ENCODE data around the gene ADO.
A peak's percentile ranks its signal among the peaks of the same experiment; 100 is the strongest.

Gene ADO

DNA sequence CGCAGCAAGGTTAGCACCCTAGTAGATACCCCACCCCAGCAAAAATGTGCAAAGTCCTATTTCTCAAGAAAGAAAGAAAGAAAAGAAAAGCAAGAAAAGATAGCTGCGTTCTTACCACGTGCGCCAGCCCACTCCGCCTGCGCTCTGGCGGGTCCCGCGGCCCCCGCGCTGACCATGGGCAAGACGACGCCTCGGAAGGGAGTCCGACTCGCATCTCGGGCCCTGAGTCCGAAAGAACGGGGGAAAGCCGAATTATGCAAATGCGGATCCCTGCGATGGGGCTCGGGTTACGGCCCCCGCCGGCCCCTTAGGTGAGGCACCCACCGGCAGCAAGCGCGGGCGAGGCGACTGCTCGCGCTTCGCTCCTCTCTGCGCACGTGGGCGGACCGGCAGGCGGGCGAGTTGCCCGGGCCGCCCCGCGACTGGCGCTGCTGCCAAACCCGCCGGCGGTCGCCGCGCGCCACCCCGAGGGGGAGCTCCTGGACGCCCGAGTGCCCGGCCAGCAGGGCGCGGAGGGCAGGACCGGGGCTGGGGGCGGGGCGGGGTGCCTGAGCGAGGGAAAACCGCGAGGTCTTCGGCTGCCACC lies 14.0 kb downstream of the ADO start:
- peak in 1 of 2 experiments; percentile 56 for DNase-seq

GRCh38 chr10:62819141-62819920 lies 14.8 kb downstream of the ADO start:
- DNase-seq: peak in 1 of 2 experiments; percentile 5

DNA sequence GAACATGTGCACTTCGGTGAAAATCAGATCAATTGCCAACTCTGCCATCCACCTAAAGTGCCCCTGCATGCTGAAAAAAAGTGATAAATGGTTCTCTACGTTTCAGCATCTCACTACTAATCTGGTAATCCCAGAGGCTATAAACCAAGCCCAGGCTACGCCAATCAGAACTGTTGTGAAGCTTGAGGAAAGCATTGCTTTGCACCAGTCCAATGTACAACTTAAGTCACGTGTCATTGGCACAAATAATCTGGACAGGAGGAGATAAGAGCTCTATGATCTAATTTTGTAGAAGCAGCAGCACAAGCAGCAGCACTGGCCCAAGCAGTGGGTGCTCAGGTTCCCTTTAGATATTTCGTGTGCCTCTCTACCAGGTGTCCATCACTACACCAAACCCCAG lies 16.1 kb downstream of the ADO start:
- DNase-seq: no peak

GRCh38 chr10:62826273-62826672 lies 21.8 kb downstream of the ADO start:
- no peak for DNase-seq

- no peak for DNase-seq
Observed at GRCh38 chr10:62829622-62830021, 25.1 kb downstream of the ADO start.

DNA sequence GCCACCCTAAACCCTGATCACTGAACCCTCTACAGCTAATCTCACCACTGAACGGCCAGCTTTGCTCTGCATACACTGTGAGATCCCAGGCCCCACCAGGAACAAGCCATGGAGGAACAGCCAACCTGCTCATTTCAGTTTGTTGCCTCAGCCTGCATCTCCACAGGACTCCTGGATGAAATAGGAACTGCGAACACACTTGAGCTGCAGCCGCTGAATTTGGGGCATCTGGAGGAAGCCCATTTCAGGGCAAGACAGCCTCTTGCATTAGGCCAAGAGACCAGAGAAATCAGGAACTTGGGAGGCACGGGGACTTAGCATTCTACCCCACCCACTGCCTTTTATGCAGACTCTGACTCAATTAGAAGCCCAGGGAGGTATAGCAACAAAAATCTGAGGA lies 26.2 kb downstream of the ADO start:
- no peak for DNase-seq

DNA sequence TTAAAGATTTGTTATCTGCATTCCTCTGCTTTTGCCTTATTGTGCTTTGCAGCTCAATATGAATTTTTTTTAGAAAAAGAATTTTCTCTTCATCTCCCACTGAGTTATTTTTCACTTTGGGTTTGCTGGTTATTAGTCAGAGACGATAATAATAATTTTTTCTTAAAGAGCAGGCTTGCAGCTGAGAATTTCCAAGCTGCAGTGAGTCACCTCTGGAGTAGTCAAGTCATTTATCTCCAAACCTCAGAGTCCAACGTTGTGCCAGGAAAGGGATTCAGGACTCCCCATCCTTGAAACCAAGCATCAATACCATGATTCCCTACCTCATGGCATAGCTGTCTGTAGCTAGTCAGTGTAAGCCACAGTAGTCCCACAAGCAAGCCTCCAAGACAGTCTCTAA lies 26.8 kb downstream of the ADO start:
- DNase-seq: no peak

DNA sequence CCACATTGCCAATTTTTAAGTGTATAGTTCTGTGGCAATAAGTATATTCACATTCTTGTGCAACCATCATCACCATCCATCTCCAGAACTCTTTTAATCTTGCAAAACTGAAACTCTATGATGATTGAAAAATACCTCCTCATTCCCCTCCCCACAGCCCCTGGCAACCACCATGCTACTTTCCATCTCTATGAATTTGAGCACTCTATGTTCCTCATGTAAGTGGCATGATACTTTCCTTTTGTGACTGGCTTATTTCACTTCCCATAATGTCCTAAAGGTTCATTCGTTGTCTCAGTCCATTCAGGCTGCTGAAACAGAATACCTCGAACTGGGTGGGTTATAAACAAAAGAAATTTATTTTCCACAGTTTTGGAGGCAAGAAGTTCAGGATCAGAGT lies 35.1 kb downstream of the ADO start:
- no peak for DNase-seq

DNA sequence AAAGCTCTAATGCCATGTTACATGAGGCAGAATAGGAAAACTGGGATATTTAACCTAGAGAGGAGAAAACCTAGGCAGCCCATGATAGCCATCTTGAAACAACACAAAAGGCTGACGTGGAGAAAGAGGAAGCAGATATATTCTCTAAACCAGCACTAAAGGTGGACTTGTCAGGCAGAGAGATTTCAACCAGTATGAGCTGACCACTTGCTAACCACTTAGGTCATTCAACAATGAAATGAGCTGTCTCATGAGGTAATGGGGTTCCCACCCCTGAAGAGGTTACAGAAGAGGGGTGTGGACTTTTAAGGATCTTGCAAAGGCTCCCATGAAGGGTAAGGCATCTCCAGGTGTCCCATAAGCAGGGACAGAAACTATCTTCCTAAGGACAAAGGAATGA lies 38.5 kb downstream of the ADO start:
- DNase-seq: no peak

GRCh38 chr10:62843600-62843999 lies 39.1 kb downstream of the ADO start:
- DNase-seq: peak in 1 of 2 experiments; percentile 3

DNA sequence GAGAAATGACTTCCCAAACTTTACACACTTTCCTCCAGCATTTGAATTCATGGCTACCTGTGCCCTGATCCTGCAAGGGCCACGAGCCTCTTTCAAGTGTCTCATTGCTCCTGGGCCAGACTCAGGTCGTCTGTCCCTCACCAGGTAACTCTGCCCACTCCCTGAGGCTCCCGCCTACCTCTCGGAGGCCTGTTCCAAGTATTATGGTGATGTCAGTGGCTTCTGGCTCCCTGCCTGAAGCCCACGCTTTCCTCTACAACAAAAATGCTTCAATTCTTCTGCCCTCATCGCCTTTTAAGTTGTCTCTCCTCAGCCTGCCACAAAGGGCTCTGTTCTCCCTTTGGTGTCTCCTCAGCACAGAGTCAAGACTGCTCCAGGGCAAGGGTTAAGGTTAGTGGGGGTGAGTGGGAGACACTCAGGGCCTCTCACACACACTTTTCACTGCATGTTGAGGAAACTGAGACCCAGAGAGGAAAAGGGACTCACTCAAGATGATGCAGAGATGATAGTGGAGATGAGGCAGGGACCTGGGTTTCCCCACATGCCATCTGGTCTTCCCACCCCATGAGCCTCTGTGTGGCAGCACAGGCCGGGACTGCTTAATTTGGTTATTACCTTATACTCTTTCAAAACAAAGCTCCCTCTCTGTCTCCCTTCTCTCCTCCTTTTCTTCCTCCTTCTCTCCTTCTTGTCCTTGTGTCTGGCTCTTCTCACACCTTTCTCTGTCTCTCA lies 39.9 kb downstream of the ADO start:
- DNase-seq: no peak

- no peak for DNase-seq
Observed at GRCh38 chr10:62847433-62847832, 42.9 kb downstream of the ADO start.

- DNase-seq: no peak
Observed at GRCh38 chr10:62850646-62851045, 46.1 kb downstream of the ADO start.

DNA sequence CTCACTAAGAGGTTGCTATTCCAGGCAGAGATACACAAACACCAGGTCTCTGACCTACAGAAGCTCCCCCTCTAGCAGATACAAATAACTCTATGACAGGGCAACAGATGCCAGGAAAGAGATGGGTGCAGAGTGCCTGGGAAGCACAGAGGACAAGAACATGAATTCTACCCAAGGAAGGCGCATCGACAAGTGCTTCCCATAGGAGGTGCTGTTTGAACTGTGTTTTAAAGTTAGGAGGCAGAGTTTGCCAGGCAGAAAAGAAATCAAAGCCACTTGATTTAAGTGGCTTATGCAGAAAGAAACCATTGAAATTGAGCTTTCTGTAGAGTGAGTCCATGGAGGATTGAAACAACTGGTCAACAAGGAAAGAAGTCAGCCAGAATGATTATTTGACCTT lies 46.9 kb downstream of the ADO start:
- DNase-seq: peak in 1 of 2 experiments; percentile 27

DNA sequence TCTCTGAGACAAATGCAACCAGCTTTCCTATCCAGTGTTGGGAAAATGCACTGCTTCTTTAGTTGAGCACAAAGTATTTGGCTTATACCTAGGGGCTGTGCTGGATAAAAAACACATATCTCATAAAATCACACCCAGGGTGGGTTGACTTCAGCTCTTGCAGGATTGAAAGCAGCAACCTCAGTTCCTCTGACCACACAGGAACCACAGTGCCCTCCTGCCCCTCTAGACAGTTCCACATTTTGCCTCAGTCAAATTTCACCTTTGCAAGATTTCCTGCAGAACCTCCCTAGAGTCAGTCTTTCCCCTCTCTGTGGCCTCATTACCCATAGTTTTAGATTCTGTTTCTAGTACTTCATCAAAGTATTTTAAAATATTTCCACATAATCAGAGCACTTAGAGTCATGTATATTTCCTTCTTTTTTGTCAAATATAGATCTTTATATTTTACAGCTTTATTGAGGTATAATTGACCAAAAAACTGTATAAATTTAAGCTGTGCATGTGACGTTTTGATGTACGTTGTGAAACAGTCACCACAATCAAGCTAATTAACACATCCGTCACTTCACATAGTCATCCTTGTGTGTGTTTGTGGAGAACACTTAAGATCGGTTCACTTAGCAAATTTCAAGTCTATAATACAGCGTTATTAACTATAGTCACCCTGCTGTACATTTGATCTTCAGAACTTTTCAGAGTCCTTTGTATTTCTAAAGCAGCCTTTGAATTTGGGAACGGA lies 48.6 kb downstream of the ADO start:
- no peak for DNase-seq

DNA sequence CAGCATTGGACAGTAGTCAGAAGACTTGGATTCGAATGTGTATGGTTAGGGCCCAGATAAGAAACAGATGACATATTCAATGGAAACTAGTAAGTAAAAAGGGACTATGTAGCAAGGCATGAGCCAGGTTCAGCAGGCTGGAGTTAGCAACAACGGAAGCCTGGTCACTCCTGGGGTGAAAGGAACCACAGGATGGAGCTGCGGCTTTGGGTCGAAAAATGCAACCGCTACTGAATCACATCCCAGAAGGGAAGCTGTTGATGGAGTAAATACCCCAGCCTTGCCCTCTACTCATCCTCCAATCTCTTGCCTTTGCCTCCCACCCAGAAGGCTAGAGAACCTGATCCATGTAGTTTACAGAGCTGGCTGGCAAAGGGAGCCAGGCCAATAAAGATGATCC lies 49.2 kb downstream of the ADO start:
- no peak for DNase-seq

DNA sequence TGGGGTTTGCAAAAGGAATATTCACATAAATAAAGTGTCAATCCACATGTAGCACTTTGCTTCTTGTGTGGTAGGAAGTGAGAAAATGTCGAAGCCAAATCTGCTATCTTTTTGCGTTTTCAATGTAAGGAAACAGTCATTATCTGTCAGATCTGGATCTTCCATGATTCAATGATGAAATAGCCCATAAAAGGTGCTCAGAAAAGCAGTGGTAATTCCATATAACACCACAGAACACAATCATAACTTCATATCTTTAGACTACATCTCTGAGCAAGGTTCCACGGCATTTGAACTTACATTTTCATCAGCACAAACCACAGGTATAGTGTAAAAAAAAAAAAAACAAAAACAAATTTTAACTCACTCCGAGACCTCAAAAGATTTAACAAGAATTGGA lies 51.5 kb downstream of the ADO start:
- no peak for DNase-seq

Measured in NCI-H526 (cell line).